Fibroblast of gingiva (primary cell): Measurements from ENCODE around the gene ARAP2.
"Not testable (repeated sequence)": the region's sequence is repeated elsewhere in the genome, so short reads cannot be mapped to it uniquely, and the experiment has no call there.

Experiments used
- DNase-seq: peaks from one replicate; pipeline ENCODE4 v3.0.0-alpha.2; 2011; ENCODE audit warnings: low read depth

The ARAP2 gene

DNA sequence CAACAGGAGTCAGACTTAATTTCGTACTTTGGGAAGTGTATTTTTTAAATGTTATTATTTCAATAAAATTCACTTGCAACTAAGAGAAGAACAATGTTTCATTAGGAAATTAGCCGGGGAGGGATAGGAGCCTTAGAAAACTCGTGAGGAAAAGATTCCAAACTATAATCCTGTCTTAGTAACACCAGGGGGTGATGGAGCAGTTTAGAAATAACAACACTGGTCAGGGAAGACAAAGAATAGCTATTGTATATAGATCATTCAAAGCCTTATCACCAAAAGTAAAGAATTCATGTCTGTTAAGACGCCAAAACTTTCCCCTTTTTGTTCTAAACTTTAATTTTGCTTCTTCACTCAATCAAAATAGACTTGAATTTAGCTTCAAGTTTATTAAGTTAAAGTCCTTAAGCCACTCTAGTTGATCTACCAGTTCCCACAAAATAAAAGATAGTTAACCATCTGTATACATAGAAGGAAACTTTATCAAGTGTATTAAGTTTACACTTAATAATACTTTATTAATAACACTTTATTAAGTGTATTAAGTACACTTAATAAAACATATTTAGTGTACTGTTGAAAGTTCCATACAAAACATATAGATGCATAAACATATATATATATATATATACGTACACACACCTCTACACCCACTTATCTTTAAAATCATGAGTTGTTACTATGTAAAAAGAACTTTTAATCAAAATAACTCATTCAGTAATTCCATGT lies 60.5 kb downstream of the ARAP2 start:
- DNase-seq = no peak

DNA sequence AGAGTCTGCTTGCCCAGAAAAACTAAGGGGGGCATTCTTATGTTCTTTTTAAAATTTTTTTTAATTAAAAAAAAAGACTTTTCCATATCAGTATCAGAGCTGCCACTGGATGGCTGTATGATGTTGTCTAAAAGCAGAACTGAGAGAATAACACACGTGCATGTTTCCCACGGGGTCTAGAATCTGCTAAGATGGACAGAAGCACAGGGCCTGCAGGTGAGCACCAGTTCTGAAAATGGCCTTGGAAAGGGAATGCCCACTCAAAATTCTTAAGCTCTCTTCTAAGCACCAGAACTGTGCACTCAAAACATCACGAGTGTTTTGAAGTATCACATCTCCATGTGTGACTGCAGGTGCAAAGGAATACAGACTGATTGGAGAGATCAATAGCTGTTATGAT lies 61.1 kb downstream of the ARAP2 start:
- DNase-seq = no peak

DNA sequence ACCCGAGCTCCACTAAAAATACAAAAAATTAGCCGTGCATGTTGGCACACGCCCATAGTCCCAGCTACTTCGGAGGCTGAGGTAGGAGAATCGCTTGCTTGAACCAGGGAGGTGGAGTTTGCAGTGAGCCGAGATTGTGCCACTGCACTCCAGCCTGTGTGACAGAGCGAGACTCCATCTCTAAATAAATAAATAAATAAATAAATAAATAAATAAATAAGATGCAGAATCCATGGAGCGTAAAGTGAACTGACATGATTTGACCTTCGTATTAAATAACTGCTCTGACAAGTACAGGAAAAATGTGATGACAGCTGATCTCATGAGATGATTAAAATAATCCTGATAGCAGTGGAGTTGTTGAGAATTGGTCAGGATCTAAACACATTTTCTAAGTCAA lies 62.0 kb downstream of the ARAP2 start:
- DNase-seq = not testable (repeated sequence)

DNA sequence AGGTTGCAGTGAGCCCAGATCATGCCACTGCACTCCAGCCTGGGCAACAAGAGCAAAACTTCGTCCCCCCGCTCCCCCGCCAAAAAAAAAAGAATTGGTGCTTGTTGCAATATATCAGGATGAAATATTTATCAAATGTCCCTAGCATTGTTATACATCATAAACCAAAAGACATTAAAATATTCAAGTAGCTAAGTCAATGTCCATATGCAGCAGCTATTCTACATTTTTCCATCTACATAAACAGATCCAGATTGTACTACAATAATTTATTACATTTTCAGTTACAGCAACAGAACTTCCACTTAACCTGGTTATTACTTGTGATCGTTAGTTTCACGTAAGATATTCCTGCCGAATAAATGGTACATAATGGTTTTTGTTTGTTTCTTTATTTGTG lies 64.1 kb downstream of the ARAP2 start:
- DNase-seq = no peak

DNA sequence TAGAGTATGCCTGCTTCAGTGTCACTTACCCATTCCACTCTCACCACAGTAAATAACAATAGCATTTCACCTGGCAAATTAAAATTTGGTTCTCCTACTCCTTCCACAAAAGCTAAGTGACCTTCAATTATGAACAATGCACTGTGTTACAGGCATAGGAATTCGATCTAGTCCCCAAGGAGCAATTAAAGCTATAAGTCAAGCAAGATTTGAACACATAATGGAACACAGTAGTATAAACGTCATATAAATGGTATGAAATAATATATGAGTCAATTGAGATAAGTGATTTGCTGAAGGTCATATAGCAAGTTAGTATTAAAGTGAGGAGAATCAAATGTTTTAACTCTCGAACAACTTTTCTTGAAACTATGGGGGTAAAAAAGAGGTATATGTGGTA lies 65.8 kb downstream of the ARAP2 start:
- DNase-seq = no peak

DNA sequence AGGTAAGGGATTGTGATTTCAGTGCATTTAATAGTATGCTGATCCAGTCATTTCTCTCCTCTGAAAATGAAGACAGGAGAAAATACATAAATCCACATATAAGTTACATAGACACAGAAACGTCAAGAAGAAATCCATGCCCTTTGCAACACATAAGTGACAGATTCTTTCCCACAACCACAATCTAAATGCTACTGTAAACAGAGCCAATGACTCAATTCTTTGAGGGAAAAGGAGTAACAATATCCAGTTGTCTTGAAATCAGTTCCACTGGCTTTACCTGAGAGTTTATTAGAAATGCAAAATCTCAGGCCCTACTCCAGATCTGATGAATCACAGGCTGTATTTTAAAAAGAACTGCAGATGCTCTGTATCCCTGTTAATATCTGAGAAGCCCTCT lies 66.4 kb downstream of the ARAP2 start:
- DNase-seq = no peak

DNA sequence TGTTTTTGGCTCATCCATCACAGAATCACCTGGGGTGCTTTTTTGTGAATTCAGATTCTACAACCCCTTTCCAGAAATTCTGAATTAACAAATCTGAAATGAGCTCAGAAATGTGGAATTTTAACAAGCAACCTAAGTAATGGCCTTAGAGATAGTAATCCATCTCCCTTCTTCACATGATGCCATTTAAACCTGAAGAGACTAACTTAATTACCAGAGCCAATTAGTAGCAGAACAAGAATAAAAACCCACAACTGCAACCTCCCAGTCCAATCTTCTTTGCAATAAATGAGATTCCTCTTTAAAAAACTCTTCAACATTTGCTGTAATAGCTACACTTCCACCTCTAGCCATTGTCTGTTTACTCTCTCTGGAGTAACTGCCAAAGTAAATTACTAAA lies 69.7 kb downstream of the ARAP2 start:
- no peak for DNase-seq

DNA sequence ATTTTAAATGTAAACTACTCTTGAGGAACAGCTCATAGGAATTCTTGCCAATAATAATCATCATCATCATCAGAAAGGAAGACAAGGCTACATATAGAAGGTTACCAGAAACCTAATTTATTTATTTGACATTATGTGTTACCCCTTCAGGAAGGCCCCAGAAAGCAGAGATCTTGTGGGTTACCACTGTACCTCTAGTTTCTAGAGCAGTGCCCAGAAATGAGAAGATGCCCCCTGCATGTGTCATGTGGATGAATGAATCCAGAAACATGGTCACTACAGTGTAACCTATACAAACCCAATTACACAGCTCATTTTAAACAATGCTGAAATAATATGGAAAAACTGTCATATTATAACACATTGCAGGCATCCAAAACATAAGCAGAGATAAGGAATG lies 70.4 kb downstream of the ARAP2 start:
- DNase-seq = no peak

DNA sequence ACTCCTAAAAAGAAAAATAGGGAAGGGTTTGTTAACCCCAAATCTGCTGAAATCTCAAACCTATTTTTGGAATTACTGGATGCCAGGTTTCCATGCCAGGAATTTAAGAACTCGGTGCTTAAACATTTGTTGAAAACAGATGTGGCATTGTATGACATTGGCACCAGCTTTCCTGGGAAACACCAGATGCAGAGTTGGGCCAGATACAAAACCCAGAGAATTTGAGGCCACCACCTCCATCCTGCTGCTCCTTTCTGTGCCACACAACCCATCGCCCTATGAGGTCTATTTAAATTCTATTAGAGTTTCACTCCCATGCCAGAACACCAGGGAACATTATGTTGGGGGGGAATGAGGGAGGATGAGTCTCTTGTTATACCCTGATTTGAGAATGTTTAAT lies 71.7 kb downstream of the ARAP2 start:
- DNase-seq = no peak

DNA sequence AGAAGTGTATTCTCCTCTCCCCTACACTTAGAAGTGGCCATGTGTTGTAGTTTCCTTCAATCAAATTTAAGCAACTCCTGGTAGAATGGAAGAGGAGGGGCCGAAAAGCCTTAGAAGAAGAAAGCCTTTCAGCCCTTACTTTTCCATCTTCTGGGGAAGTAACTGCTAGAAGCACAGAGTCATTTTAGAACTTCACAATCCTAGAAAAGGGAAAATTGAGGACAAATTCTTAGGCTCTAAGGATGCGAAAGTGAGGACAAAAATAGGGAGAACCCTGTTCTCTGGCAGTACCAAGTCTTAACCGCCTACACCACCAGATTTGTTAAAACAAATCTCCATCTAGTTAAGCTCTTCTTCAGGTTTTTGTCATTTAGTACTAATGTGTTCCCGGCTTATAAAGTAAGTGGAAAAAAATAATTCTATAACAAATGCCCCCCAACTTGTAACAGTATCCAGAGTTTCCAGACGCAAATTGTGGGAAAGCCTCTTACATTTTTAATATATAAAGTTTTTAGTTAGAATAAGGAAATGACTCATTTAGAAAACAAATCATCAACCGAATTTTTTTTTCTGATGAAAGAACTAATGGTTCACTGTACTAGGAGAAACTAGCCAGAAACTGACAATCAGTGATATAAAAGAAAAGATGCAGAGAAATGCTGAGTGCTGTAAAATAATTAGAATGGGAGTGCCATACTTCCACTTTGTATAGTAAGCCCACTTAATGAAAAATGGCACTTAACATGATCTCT lies 76.0 kb downstream of the ARAP2 start:
- DNase-seq = no peak

DNA sequence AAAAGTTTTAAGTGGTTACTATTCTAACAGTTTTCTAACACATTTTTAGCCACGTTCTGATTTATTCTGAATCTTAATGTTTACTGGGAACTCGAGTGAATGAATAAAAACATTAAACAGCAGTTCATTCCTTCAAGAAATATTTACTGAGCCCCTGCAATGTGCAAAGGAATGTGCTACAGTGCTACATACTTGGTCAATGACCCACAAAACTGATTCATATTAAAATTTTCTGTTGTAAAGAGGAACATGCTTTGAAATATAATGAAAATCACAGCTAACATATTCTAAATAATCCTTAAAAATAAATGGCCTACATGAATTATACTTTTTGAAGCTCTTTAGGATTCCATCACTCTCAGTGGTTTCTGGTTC lies 78.7 kb downstream of the ARAP2 start:
- DNase-seq = no peak

DNA sequence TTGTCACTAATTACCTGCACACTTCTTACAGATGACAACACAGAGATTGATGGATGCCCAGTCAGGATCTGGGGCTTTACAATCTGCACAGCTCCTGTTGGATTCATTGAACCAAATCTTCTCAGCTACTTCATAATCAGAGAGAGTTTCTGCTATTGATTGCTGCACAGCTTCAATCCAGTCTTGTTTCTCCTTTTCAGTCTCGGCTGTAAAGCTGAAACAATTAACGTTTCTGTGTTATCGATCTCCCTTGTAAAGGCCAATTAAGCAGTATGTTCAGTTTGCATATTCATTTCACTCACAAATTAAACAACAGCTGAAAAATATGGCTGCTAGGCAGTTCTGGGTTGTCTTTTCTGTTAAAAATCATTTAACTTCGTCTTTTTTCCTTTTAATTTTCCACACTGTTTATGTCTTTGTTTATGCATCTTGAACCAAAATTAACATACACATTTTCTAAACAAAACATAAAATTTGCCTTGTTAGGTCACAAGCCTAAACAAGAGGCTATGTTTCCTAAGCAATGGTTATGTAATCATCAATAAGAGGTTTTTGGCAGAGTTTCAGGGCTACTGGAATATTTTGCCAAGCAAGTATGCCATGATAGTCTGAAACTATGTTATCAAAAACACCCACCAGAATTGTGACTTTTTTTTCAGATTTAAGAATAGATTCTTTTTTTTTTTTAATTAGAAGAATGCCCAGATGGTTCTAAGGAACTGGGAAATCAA lies 79.2 kb downstream of the ARAP2 start:
- no peak for DNase-seq

DNA sequence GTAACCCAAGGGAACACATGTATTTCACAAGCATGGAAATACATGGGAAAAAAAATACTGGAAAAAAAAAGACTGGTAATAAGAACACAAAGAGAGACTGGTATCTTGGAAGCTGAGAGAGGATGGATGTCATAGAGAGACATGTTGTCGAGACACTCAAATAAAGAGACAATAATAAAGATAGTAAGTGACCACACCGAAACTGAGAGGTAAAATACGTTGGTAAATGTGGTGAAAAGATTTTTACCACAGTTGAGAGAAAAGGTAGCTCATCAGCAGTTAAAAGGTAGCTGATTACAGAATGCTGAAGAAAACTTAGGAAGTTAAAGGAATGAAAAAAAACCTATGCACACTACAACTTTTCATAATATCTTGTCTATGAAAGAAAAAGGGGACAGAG lies 81.1 kb downstream of the ARAP2 start:
- no peak for DNase-seq

DNA sequence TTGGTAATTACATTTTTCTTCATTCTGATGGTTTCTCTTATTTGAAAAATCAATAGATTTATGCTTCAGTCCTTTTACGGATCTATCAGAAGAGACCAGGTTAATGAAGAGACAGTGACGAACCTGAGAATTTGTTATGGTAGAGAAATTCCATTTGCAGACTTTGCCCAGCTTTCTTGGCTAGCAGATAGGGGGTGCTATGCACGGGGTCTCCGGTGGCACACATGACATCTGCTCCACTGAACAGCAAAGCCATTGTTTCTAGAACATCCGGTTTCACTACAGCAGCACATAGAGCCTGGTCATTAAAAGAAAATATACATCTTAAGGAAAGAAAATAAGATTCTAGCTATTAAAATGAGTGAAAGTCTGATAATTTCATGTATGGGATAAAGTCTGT lies 85.1 kb downstream of the ARAP2 start:
- DNase-seq = no peak

DNA sequence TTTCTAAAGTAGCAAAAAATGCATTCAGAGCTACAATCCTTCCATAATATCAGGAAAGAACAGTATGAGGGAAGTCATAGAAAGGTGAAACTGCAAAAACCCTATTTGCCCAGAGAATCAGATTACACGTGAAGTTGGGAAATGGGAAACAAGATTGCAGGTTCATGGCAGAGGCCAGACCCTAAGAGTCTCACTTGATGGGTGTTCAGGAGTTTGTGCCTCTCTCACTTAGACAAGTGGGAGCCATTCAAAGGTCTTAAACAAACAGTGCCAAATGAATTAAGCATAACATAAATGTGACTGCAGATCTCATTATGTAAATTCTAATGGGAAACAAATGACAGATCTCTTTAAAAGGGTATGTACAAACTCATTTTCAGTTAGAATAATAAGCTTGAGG lies 91.6 kb downstream of the ARAP2 start:
- no peak for DNase-seq

DNA sequence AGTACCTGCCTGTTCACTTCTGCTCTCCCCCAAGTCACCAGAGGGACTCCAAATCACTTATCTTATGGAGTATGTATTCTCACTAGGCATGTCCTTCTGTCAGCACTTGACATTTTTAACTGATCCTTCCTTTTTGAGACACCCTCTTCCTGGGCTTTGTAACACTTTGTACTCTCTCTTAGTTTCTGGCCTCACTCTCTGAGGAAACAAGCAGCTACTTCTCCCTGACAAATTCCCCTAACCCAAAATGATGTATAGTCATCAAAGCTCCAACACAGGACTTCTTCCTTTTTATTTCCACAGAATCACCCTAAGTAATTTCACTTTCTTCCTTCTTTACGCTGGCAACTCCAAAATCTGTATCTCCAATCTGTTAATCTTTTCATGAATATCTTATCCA lies 101.8 kb downstream of the ARAP2 start:
- DNase-seq = no peak

DNA sequence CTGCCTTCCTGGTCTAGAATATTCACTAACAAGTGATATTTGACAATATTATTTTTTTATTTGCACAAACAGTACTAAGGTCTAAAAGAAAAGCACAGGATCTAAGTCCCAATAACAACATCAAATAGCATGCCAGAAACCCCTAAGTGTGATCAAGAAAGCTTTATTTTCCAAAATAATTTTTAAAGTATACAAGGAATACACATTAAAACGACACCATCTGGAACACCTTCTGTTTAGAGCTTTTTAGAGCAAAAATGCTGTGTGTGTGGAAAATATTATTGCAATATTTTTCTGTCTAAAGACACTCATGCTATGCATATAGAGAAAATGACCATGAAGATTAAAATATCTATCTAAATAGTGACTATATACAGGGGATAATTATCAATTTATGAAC lies 103.1 kb downstream of the ARAP2 start:
- no peak for DNase-seq

DNA sequence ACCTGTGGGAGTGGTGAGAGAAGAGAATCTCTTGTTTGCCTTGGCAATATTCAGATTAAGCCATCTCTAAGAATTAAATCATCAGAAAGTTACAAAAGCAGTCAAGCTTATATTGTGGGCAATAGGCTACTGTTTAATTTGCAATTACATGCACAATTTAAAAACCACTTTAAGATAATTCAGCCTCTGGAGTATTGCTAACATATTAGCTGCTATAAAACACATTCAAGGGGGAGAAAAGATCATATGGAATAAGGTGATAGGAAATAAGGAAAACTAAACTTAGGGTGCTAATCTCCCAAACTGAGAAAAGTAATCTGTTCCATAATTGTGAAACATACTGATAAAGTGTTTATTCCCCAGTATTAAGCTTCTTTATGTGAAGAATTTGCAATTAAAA lies 103.9 kb downstream of the ARAP2 start:
- no peak for DNase-seq

DNA sequence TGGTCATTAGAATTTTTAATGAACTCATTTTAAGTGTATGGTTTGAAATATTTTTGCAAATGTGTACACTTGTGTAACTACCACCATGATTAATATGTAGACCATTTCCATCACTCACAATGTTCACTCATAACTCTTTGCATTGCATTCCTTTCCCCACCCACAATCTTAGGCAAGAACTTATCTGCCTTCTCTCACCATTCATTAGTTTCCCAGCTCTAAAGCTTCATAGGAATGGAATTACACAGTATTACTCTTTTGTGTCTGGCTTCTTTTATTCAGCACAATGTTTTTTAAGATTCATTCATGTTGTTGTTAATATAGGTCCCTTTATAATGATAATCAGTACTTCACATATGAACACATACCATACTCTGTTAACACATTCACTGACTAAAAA lies 106.1 kb downstream of the ARAP2 start:
- DNase-seq = no peak

DNA sequence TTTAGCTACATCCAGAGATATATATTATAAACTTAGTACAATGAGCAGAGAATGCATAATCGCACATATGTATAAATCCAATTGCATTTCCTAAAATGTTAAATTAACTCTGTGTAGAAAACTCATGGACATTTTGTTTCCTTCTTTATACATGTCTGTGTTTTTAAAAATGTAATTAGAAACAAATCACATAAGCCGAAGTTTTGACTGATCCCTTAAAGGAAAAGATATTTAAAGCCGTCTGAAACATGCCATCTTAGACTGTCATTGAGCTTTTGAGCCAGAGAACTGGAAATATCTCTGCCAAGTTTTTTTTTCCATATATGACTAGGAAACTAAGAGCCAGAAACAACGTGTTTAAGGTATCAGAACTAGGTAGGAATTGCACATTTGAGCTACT lies 107.0 kb downstream of the ARAP2 start:
- DNase-seq = no peak

DNA sequence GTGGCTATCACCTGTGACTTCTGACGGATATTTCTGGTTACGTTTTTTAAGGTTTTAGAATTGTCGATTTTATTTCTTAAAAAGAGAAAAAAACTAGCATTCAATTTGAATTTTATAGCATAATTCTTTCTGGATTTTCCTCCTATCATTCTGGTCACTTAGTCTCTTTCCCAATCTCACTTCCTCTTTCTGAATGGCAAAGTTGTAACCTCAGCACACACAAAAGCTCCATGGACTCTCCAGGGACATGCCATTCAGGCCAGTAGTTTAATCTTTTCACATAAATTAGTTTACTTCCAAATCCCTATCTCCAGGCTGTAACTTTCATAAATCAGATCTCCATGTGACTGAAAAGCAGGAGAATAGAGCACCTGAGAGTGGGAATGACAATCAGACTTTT lies 110.7 kb downstream of the ARAP2 start:
- no peak for DNase-seq

DNA sequence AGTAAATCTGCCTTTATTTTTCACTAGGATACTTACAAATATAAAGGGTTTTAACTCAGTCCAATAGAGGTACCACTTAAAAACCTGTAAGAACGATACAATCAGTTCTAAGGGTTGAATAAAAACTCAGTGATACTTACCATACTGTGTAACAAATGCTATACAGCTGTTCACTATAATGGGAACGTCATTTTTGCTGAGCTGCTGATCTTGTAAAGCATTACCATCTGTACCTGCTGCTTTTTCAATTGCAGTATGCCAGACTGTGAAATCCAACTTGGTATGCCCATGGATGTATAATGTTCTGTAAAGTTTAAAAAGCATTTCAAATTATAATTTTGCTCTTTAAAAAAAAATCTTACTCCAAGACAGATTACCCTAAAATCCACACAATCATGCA lies 111.2 kb downstream of the ARAP2 start:
- DNase-seq = no peak

DNA sequence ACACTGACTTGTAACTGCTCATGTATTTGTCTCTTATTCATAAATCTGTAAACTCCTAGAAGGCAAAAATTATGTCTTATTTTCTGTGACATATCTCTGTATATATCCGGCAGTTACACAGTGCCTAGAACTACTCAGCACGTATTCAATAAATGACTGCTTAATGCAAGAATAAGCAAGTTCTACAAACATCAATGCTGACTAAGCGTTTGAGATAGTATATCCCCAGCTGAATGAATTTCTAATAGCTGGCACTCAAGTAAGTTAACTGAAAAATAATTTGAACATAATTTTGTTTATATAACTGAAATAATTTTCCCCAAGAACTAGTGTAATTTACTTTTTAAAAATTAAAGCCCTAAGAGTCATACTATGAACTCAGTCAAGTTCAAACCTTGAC lies 113.7 kb downstream of the ARAP2 start:
- DNase-seq = no peak
